Measurements from ENCODE around the gene RNF215. TPM values are rescaled to one million over a fixed set of nuclear protein-coding genes. Genes with fewer than 3 reads are reported as not detected.

RNF215 gene
- total and polyA plus RNA-seq, 10 of the 15 experiments (the other 5 are each of a cell fraction or from before 2014, with no cell fraction given): 0.31 to 7.6 (median 3.0) TPM; not detected in 1

DNA sequence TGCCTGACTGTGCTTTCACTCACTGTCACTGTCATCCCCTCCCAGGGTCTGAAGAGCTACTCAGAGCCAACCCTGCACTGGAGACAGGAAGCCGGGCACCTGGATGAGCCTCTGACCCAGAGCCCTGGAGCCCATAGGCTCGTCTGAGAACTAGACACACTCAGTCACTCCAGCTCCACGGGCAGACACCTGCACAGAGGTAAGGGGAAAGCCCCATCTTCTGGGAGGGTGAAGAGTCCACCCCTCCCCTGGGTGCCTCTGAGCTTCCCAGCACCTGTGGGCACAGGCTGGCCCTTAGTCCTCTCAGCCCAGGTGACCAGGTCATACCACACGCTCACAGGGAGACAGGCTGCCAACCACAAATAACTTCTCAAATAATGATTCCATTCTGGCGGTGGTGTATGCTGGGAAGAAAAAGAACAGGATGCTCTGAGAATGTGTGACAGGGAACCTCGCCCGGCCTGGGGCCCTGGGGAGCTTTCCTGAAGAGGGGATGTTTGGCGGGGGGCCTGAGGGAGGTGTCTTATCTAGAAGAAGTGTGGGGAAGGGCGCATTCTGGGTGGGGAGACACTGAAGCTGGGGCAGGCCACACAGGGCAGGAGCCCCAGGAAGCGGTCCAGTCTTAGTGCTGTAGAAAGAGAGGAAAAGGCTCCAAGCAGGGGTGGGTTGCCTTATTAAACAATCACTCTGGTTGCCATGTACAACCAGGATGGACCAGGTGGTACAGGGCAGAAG is 25.1 kb downstream of the RNF215 start:
- no TSS peak for BruUV-seq (replicated peaks)
- in situ Hi-C loops (cut with MboI): no loop called here
- FAIRE-seq: no peak
- Histone ChIP-seq H3K4me2 (ENCODE audit: control insufficient read depth, insufficient read depth) (no peak overlapping the region), H3K4me3 (no peak overlapping the region), H3K9me3 (replicated peaks; ENCODE audit: control insufficient read depth, insufficient read depth, low read length) (no peaks in the 10 kb centered on the region), H4K20me1 (ENCODE audit: control insufficient read depth, insufficient read depth) (no peaks in the 10 kb centered on the region), H3K79me2 (ENCODE audit: control insufficient read depth, insufficient read depth, low read length) (no peaks in the 10 kb centered on the region), H3K27ac (ENCODE audit: control insufficient read depth, insufficient read depth) (no peak overlapping the region), H2AFZ (ENCODE audit: control insufficient read depth, low read depth, low read length) (no peak overlapping the region), H3K9ac (ENCODE audit: control insufficient read depth, insufficient read depth, low read length) (no peak overlapping the region), H3K27me3 (replicated peaks in 1 of 2; ENCODE audit: control insufficient read depth in 2 of 2, insufficient read depth in 2 of 2, low read length in 1 of 2) (no peaks in the 10 kb centered on the region), H3K4me1 (ENCODE audit: control insufficient read depth, insufficient read depth, low read length) (no peaks in the 10 kb centered on the region), H3K36me3 (ENCODE audit: control insufficient read depth in 2 of 2, insufficient read depth in 2 of 2, low read length in 1 of 2) (no peaks in the 10 kb centered on the region)
- SMC1A ChIA-PET (ENCODE audit: uncharacterized antibody, unreplicated experiment): interaction anchor here (0.6 to 1.5 kb wide), 4 partner anchors 12 to 74 kb away, joined by 3 to 6 read pairs (median 4); partner anchors contain the start of gene TBC1D10A
- no peak for DNase-seq (ENCODE audit: low read depth, low spot score)
- RAD21 ChIA-PET (ENCODE audit: unreplicated experiment): interaction anchor here (1.0 kb wide), 2 partner anchors 74 kb away, joined by 3 to 4 read pairs; no protein-coding TSS in a partner anchor
- CTCF ChIA-PET: interaction anchor here (4.8 kb wide), 1 partner anchor 74 kb away, joined by 24 read pairs; no protein-coding TSS in a partner anchor
- intact Hi-C loops (cut with micrococcal nuclease; ENCODE audit: unreplicated experiment): no loop called here
- WGBS (ENCODE audit: insufficient coverage, insufficient replicate concordance, low lambda C conversion rate, missing lambda C conversion rate): 57% methylated on average over 10 of the region's 10 CpGs
- POLR2A ChIA-PET: interaction anchor here (0.9 kb wide), 1 partner anchor 39 kb away, joined by 3 read pairs; no protein-coding TSS in a partner anchor
- TF ChIP-seq MEF2A (IDR thresholded peaks at IDR 0.05; ENCODE audit: insufficient read depth, low read depth, low read length) (no peak), HDGF (IDR thresholded peaks at IDR 0.05) (no peak), STAT1 (conservative IDR thresholded peaks at IDR 0.05) (no peak), IRF3 (IDR thresholded peaks at IDR 0.05) (no peak), CBX5 (IDR thresholded peaks at IDR 0.05; ENCODE audit: low read depth) (no peak), SMARCA5 (IDR thresholded peaks at IDR 0.05) (no peak), NBN (IDR thresholded peaks at IDR 0.05) (no peak), MXI1 (IDR thresholded peaks at IDR 0.05; ENCODE audit: low read depth, low read length) (no peak), EP300 (IDR thresholded peaks at IDR 0.05; ENCODE audit: borderline replicate concordance in 1 of 2, control insufficient read depth in 1 of 2, low read depth in 2 of 2, low read length in 2 of 2) (no peak), NFXL1 (IDR thresholded peaks at IDR 0.05; ENCODE audit: borderline replicate concordance) (no peak), JUND (IDR thresholded peaks at IDR 0.05; ENCODE audit: low read depth, low read length) (no peak), NRF1 (conservative IDR thresholded peaks at IDR 0.05; ENCODE audit: low read depth, low read length) (no peak), SIX5 (IDR thresholded peaks at IDR 0.05; ENCODE audit: low read depth, low read length, severe bottlenecking) (no peak), HDAC6 (IDR thresholded peaks at IDR 0.05; ENCODE audit: unreplicated experiment) (no peak), DPF2 (IDR thresholded peaks at IDR 0.05) (no peak), GATAD2B (conservative IDR thresholded peaks at IDR 0.05; ENCODE audit: low read depth) (no peak), POU2F2 (IDR thresholded peaks at IDR 0.05; ENCODE audit: borderline replicate concordance, low read depth, low read length) (no peak), ZSCAN29 (IDR thresholded peaks at IDR 0.05) (no peak), WRNIP1 (IDR thresholded peaks at IDR 0.05; ENCODE audit: borderline replicate concordance, low read depth, low read length) (no peak), BMI1 (IDR thresholded peaks at IDR 0.05; ENCODE audit: borderline replicate concordance) (no peak)
- no peak; the same call in 2 of the 3 replicates for ATAC-seq

All from GM12878 (cell line).